A549 (cell line): ENCODE measurements around the gene HOXA4. TPM values are rescaled to one million over a fixed set of nuclear protein-coding genes. Genes with fewer than 3 reads are reported as not detected.
A peak's percentile ranks its signal among the peaks of the same experiment; 100 is the strongest.

Experiments
- ATAC-seq, 2 experiments: fragments of 200-7000 bp in 1 of 2; fragments of >200 bp in 1 of 2; cut with Nextera tagmentation in 1 of 2; cut with Tn5 transposase in 1 of 2; 3 replicates each; pipeline versions ENCODE4 v1.8.0 to v1.9.1; 2018 to 2020; ENCODE audit warnings: mild to moderate bottlenecking in 1 of 2, moderate library complexity in 1 of 2
- CTCF ChIA-PET: fragments of 300-600 bp; sonication (Branson Sonifier 250); formaldehyde crosslinking; extraction: SDS; loops from one replicate; lab custom pipeline; 2021; ENCODE audit warnings: antibody characterized with exemption, inconsistent platforms; lab: Yijun Ruan, JAX
- POLR2A ChIA-PET: fragments of 350-600 bp; formaldehyde crosslinking; extraction: SDS; loops from one replicate; lab custom pipeline; 2021; ENCODE audit warnings: antibody characterized with exemption, inconsistent platforms; lab: Yijun Ruan, JAX
- DNase-seq, 2 experiments: peaks; one replicate each; pipeline versions ENCODE4 v3.0.0 to v3.0.0-alpha.2; 2011 to 2016; ENCODE audit warnings: low read depth in 1 of 2, low spot score in 1 of 2
- FAIRE-seq: peaks from 2 replicates; lab custom pipeline; 2011; peaks lifted over from hg19 to GRCh38; lab: Jason Lieb, UNC
- H3K27ac ChIP-seq, 2 experiments: fragments of >200 bp; sonication (Bioruptor Twin); formaldehyde crosslinking; 3 replicates each; pipeline ENCODE4 v1.5.1; 2016 to 2017
- H3K4me1 ChIP-seq: fragments of >200 bp; sonication (Bioruptor Twin); formaldehyde crosslinking; 3 replicates; pipeline ENCODE4 v1.6.1; 2016
- H3K4me2 ChIP-seq: fragments of >200 bp; sonication (Bioruptor Twin); formaldehyde crosslinking; 3 replicates; pipeline ENCODE4 v1.6.1; 2016
- H3K4me3 ChIP-seq: fragments of >200 bp; sonication (Bioruptor Twin); formaldehyde crosslinking; 3 replicates; pipeline ENCODE4 v1.5.1; 2016
- H3K9me3 ChIP-seq: fragments of >200 bp; sonication (Bioruptor Twin); formaldehyde crosslinking; 3 replicates; pipeline ENCODE4 v1.6.1; 2016
- BHLHE40 ChIP-seq: IDR thresholded peaks from 2 replicates; pipeline ENCODE4 v1.6.1; 2012; ENCODE audit warnings: low read depth, low read length, inconsistent platforms
- CHD4 ChIP-seq: fragments of 200-600 bp; sonication (generic); IDR thresholded peaks from 2 replicates; pipeline ENCODE4 v1.6.1; 2016; ENCODE audit warnings: antibody characterized with exemption, mild to moderate bottlenecking, borderline replicate concordance
- CTCF ChIP-seq: fragments of >200 bp; sonication (Bioruptor Twin); formaldehyde crosslinking; IDR thresholded peaks from 3 replicates; pipeline ENCODE4 v1.5.1; 2016
- GATA3 ChIP-seq: IDR thresholded peaks from 2 replicates; pipeline ENCODE4 v1.6.1; 2012; ENCODE audit warnings: borderline replicate concordance
- PBX3 ChIP-seq: IDR thresholded peaks from 2 replicates; pipeline ENCODE4 v1.6.1; 2012
- POLR2A ChIP-seq: IDR thresholded peaks from 2 replicates; pipeline ENCODE4 v1.6.1; 2012; ENCODE audit warnings: mild to moderate bottlenecking, low read length
- RAD21 ChIP-seq, 2 experiments: fragments of >200 bp in 1 of 2; sonication (Bioruptor Twin) in 1 of 2; formaldehyde crosslinking in 1 of 2; IDR thresholded peaks in 1 of 2; conservative IDR thresholded peaks in 1 of 2; 2 replicates in 1 of 2; 3 replicates in 1 of 2; pipeline ENCODE4 v1.6.1; 2012 to 2018; ENCODE audit warnings: inconsistent platforms in 1 of 2
- RARB ChIP-seq: fragments of 250-450 bp; sonication (Bioruptor Pico); IDR thresholded peaks from 2 replicates; pipeline ENCODE4 v1.8.0; 2021; ENCODE audit warnings: mild to moderate bottlenecking, moderate library complexity
- RNF2 ChIP-seq: fragments of 200-600 bp; sonication (generic); IDR thresholded peaks from 2 replicates; pipeline ENCODE4 v1.6.1; 2016; ENCODE audit warnings: low read depth, mild to moderate bottlenecking, antibody characterized with exemption, moderate library complexity, borderline replicate concordance
- SMC3 ChIP-seq: fragments of >200 bp; sonication (Bioruptor Twin); formaldehyde crosslinking; IDR thresholded peaks from 3 replicates; pipeline ENCODE4 v1.6.1; 2018; ENCODE audit warnings: inconsistent platforms
- USF2 ChIP-seq: fragments of 450-650 bp; IDR thresholded peaks from 2 replicates; pipeline ENCODE4 v1.6.1; 2014; ENCODE audit warnings: antibody characterized with exemption
- ZC3H11A ChIP-seq: fragments of 450-650 bp; IDR thresholded peaks from 2 replicates; pipeline ENCODE4 v1.6.1; 2014; ENCODE audit warnings: antibody characterized with exemption, mild to moderate bottlenecking
- WGBS: methylation state at CpG from one replicate; pipeline ENCODE4 v1.1.6; 2017; ENCODE audit errors: missing lambda C conversion rate; 5-methylcytosine and 5-hydroxymethylcytosine counted together
- polyA plus RNA-seq, 4 experiments: library from polyadenylated mRNA; depleted of rRNA in 3 of 4; stranded (reverse); fragments of >200 nt; fragmentation: RNase III in 1 of 4; extraction: RNeasy Plus Mini Kit Qiagen cat#74134 plus additional on column Dnase treatment in 1 of 4; gene quantifications; 2 replicates in 3 of 4; 3 replicates in 1 of 4; pipeline ENCODE4 v1.2.3, GENCODE V29; 2011 to 2017
- TF ChIP-seq, protein P1 (sequence below): fragments of 150-350 bp; IDR thresholded peaks from 2 replicates; pipeline ENCODE4 v1.6.1; 2014; ENCODE audit warnings: low read depth, mild to moderate bottlenecking, low read length

HOXA4 gene
- polyA plus RNA-seq, 2 of the 4 experiments (the other 2 are of a cell fraction): 2.1 to 2.6 TPM

DNA sequence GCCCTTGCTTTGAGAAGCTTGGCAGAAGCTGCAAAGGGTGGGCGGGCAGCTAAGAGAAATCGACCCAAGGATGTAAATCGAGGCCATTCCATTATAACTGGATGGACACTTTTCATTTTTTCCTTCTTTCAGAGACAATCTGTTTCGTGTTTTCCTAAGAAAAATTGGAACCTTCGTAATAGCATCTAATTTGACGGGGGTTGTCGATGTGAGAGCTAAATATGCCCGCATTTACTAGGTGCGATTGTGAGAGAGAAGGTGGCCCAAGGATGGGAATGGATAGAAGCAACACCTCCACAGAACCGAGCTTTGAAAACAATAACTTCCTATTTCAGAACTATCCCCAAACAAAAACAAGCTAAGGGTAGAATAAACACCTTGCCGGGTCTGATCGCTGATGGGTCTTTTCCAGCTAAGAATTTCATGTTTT lies 848 bp upstream of the HOXA4 start:
- FAIRE-seq: no peak

GRCh38 chr7:27129729-27130539 lies 623 bp downstream of the HOXA4 start:
- FAIRE-seq: no peak
- ATAC-seq: peak; percentile 26 to 74
- H3K9me3 ChIP-seq: no peaks in the 10 kb centered on the region
- peaks cover 23% of the 10 kb centered on the region for H3K4me1 ChIP-seq
- POLR2A ChIA-PET: interaction anchor here (0.7 to 2.2 kb wide), 5 partner anchors 7 to 265 kb away, joined by 3 to 13 read pairs (median 6); partner anchors contain the start of gene SKAP2
- WGBS: 78% methylated on average over 42 of the region's 72 CpGs
- TF ChIP-seq RNF2: no peak
- 0 out of 3 replicates have a peak, but pooled peaks have one; percentile 15 for TF ChIP-seq SMC3
- peak; percentile 31 for TF ChIP-seq CTCF
- TF ChIP-seq, all 56 proteins: peak for 2
- no peak for DNase-seq
- Histone ChIP-seq H3K4me3 (peak overlapping the region; percentile 54), H3K27ac (peak overlapping the region; percentile 82 to 95), H3K4me2 (peak overlapping the region; percentile 63)
- CTCF ChIA-PET: interaction anchor here (0.7 to 3.8 kb wide), 7 partner anchors 8 to 450 kb away, joined by 3 to 22 read pairs (median 3); partner anchors contain the start of gene HOXA5

More for the DNA sequence above, 848 bp upstream of the HOXA4 start:
- TF ChIP-seq POLR2A (no peak), RARB (CRISPR knock-in tag) (no peak), ZC3H11A (no peak), BHLHE40 (no peak), CHD4 (no peak), GATA3 (no peak), PBX3 (no peak), USF2 (no peak), SMC3 (no peak), RAD21 (conservative IDR thresholded peaks at IDR 0.05 in 1 of 2, IDR thresholded peaks at IDR 0.05 in 1 of 2) (no peak)
- TF ChIP-seq, protein P1, sequence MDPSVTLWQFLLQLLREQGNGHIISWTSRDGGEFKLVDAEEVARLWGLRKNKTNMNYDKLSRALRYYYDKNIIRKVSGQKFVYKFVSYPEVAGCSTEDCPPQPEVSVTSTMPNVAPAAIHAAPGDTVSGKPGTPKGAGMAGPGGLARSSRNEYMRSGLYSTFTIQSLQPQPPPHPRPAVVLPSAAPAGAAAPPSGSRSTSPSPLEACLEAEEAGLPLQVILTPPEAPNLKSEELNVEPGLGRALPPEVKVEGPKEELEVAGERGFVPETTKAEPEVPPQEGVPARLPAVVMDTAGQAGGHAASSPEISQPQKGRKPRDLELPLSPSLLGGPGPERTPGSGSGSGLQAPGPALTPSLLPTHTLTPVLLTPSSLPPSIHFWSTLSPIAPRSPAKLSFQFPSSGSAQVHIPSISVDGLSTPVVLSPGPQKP: no peak
- Histone ChIP-seq H3K4me3 (peak overlapping the region; percentile 54), H3K4me1 (peaks cover 35% of the 10 kb centered on the region), H3K9me3 (no peaks in the 10 kb centered on the region), H3K27ac (peak overlapping the region; percentile 74 to 95), H3K4me2 (peak overlapping the region; percentile 59)
- DNase-seq (no peak), ATAC-seq (no peak; a peak in 2 of 6 replicates)
- ChIA-PET POLR2A (interaction anchor here (1.1 to 2.2 kb wide), 6 partner anchors 9 to 267 kb away, joined by 3 to 13 read pairs (median 6); partner anchors contain the start of gene SKAP2), CTCF (interaction anchor here (0.6 to 3.8 kb wide), 12 partner anchors 9 to 452 kb away, joined by 3 to 22 read pairs (median 4); partner anchors contain the start of gene HOXA5)
- 78% methylated on average over 12 of the region's 12 CpGs for WGBS
